Esophagus squamous epithelium (tissue), 5 donors: ENCODE measurements around the gene ANKRD28. TPM values are rescaled to one million over a fixed set of nuclear protein-coding genes. Genes with fewer than 3 reads are reported as not detected.

ENCODE experiments used
- DNase-seq: peaks from one replicate; lab custom pipeline; 2025; lab: John Stamatoyannopoulos, UW
- H3K27ac ChIP-seq, 4 donors: fragments of 200-600 bp; sonication (generic); one replicate each; pipeline ENCODE4 v1.5.1; 2016 to 2019; ENCODE audit warnings: mild to moderate bottlenecking in 1 of 4
- H3K27me3 ChIP-seq, 4 donors: fragments of 200-600 bp; sonication (generic); 1 replicate in 3 of 4; 2 replicates in 1 of 4; pipeline versions ENCODE4 v1.5.1 to v1.6.0; 2017 to 2021; ENCODE audit warnings: antibody characterized with exemption in 1 of 4
- H3K36me3 ChIP-seq, 3 donors: fragments of 200-600 bp; sonication (generic); one replicate each; pipeline ENCODE4 v1.5.1; 2016 to 2019
- H3K4me1 ChIP-seq, 3 donors: fragments of 200-600 bp; sonication (generic); one replicate each; pipeline ENCODE4 v1.5.1; 2017 to 2019
- H3K4me3 ChIP-seq, 4 donors: fragments of 200-600 bp; sonication (generic); 1 replicate in 3 of 4; 2 replicates in 1 of 4; pipeline ENCODE4 v1.5.1; 2016 to 2019; ENCODE audit warnings: mild to moderate bottlenecking in 2 of 4, moderate library complexity in 1 of 4
- H3K9me3 ChIP-seq, 3 donors: fragments of 200-600 bp; sonication (generic); one replicate each; pipeline ENCODE4 v1.5.1; 2016 to 2019
- CTCF ChIP-seq, 6 experiments: fragments of 450-650 bp in 4 of 6; fragments of 200-600 bp in 2 of 6; sonication (generic) in 2 of 6; IDR thresholded peaks; one replicate each; pipeline ENCODE4 v1.5.1; 2016 to 2019; ENCODE audit warnings: antibody characterized with exemption in 6 of 6, mild to moderate bottlenecking in 4 of 6, moderate library complexity in 4 of 6
- POLR2A ChIP-seq, 4 donors: fragments of 450-650 bp; IDR thresholded peaks; one replicate each; pipeline ENCODE4 v1.6.1; 2017; ENCODE audit warnings: antibody characterized with exemption in 4 of 4, mild to moderate bottlenecking in 4 of 4, moderate library complexity in 3 of 4
- WGBS, 2 donors: methylation state at CpG; one replicate each; pipeline ENCODE4 v1.1.5; 2018; 5-methylcytosine and 5-hydroxymethylcytosine counted together
- intact Hi-C: fragments of 100-400 bp; cut with DNase I; formaldehyde crosslinking; loops from one replicate; pipeline ENCODE4 v1.15.0; 2022
- total RNA-seq, 4 donors: library from RNA; depleted of rRNA; stranded (reverse); fragments of >200 nt; gene quantifications; one replicate each; pipeline ENCODE4 v1.1.0, GENCODE V29; 2016
- donor health status: DM: yes; HTN: yes; CAD: no.

Gene ANKRD28
- total RNA-seq, 4 donors from 2014 or later = 20.8 to 49.6 (median 31.8) TPM

GRCh38 chr3:15794842-15795650 lies 2.7 kb downstream of the ANKRD28 start:
- Histone ChIP-seq H3K4me1 (peaks cover 10 to 53% (median 17%) of the 10 kb centered on the region in 3 donors), H3K9me3 (no peaks in the 10 kb centered on the region), H3K36me3 (peaks cover 0 to 5% (median 0%) of the 10 kb centered on the region in 3 donors), H3K27ac (peak overlapping the region; percentile 74 to 89 (median 80)), H3K27me3 (no peaks in the 10 kb centered on the region), H3K4me3 (peak overlapping the region; percentile 5 to 53 (median 40))
- no peak for DNase-seq
- WGBS, 2 donors = 48 to 53% methylated on average over 2 of the region's 2 CpGs
- TF ChIP-seq POLR2A (IDR thresholded peaks at IDR 0.05) (no peak), CTCF (IDR thresholded peaks at IDR 0.05) (no peak)
- intact Hi-C loops = no loop called here

GRCh38 chr3:15794303-15794771 lies 3.4 kb downstream of the ANKRD28 start:
- intact Hi-C loops = no loop called here
- no peak for DNase-seq
- Histone ChIP-seq H3K9me3 (no peaks in the 10 kb centered on the region), H3K4me1 (peaks cover 10 to 49% (median 17%) of the 10 kb centered on the region in 3 donors), H3K27ac (peak overlapping the region; percentile 74 to 89 (median 80)), H3K36me3 (peaks cover 0 to 5% (median 0%) of the 10 kb centered on the region in 3 donors), H3K27me3 (no peaks in the 10 kb centered on the region), H3K4me3 (peak overlapping the region in 3 of 4 donors; percentile 36 to 53 (median 43))
- no peak for TF ChIP-seq CTCF (IDR thresholded peaks at IDR 0.05)
- TF ChIP-seq POLR2A (IDR thresholded peaks at IDR 0.05) = no peak
- 25 to 53% methylated on average over 3 of the region's 3 CpGs for WGBS, 2 donors

DNA sequence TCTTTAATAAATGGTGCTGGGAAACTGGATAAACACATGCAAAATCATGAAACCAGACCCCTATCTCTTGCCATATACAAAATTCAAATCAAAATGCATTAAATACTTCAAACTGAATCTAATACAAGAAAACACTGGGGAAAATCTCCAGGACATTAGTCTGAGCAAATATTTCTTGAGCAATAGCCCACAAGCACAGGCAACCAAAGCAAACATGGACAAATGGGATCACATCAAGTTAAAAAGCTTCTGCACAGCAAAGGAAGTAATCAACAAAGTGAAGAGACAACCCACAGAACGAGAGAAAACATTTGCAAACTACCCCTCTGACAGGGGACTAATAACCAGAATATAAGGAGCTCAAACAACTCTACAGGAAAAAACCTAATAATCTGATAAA lies 6.3 kb downstream of the ANKRD28 start:
- no peak for DNase-seq
- intact Hi-C loops = no loop called here
- Histone ChIP-seq H3K4me3 (no peak overlapping the region), H3K9me3 (no peaks in the 10 kb centered on the region), H3K27ac (no peak overlapping the region), H3K27me3 (no peaks in the 10 kb centered on the region), H3K36me3 (peaks cover 0 to 8% (median 0%) of the 10 kb centered on the region in 3 donors), H3K4me1 (peaks cover 0 to 21% (median 5%) of the 10 kb centered on the region in 3 donors)
- WGBS, 2 donors = 72 to 74% methylated on average over 1 of the region's 1 CpG
- no peak for TF ChIP-seq CTCF (IDR thresholded peaks at IDR 0.05)
- TF ChIP-seq POLR2A (IDR thresholded peaks at IDR 0.05) = no peak

DNA sequence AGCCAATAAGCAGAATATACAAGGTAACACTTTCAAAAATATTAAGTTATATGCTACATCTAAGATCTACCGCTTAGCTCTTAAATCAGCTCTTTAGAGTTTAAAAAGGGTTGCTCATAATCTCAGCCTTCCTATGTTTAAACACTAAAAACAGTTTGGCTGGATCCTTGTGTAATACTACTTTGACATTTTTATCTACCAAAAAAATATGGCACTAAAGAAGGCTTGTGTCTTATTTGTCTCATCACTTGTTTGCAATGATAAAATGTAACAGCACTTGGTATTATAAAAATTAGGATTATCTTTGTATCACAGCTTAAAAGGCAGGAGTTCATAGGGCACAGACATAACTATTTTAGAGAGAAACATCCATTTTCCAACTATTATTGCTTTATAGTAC lies 9.8 kb downstream of the ANKRD28 start:
- DNase-seq = no peak
- peaks cover 0 to 10% (median 0%) of the 10 kb centered on the region in 3 donors for H3K36me3 ChIP-seq
- WGBS, 2 donors = 96 to 97% methylated on average over 1 of the region's 1 CpG
- H3K4me3 ChIP-seq = no peak overlapping the region
- H3K9me3 ChIP-seq = no peaks in the 10 kb centered on the region
- peaks cover 0 to 12% (median 0%) of the 10 kb centered on the region in 3 donors for H3K4me1 ChIP-seq
- intact Hi-C loops = no loop called here
- H3K27ac ChIP-seq = no peak overlapping the region
- no peak for TF ChIP-seq CTCF (IDR thresholded peaks at IDR 0.05)
- TF ChIP-seq POLR2A (IDR thresholded peaks at IDR 0.05) = no peak
- no peaks in the 10 kb centered on the region for H3K27me3 ChIP-seq

GRCh38 chr3:15787526-15787925 lies 10.3 kb downstream of the ANKRD28 start:
- intact Hi-C loops = no loop called here
- Histone ChIP-seq H3K4me3 (no peak overlapping the region), H3K27ac (no peak overlapping the region), H3K9me3 (no peaks in the 10 kb centered on the region), H3K4me1 (peaks cover 0 to 16% (median 4%) of the 10 kb centered on the region in 3 donors), H3K36me3 (peaks cover 0 to 10% (median 0%) of the 10 kb centered on the region in 3 donors), H3K27me3 (no peaks in the 10 kb centered on the region)
- TF ChIP-seq CTCF (IDR thresholded peaks at IDR 0.05) (no peak), POLR2A (IDR thresholded peaks at IDR 0.05) (no peak)
- 89 to 100% methylated on average over 1 of the region's 1 CpG for WGBS, 2 donors
- DNase-seq = no peak
